Smooth muscle cell (in vitro differentiated cells): ENCODE data around the gene PXK. TPM values are rescaled to one million over a fixed set of nuclear protein-coding genes. Genes with fewer than 3 reads are reported as not detected.

ENCODE experiments used
- DNase-seq: peaks from one replicate; lab custom pipeline; 2025; ENCODE audit not compliant: unreplicated experiment; lab: John Stamatoyannopoulos, UW
- H2AFZ ChIP-seq: fragments of 200-600 bp; sonication (generic); 2 replicates; pipeline ENCODE4 v1.6.0; 2016; ENCODE audit warnings: antibody characterized with exemption, low read depth, mild to moderate bottlenecking
- H3F3A ChIP-seq: fragments of 200-600 bp; sonication (generic); 2 replicates; pipeline ENCODE4 v1.6.0; 2017; ENCODE audit warnings: antibody characterized with exemption, low read depth
- H3K27ac ChIP-seq: fragments of 200-600 bp; sonication (generic); 2 replicates; pipeline ENCODE4 v1.5.1; 2016; ENCODE audit warnings: low read depth, mild to moderate bottlenecking
- H3K27me3 ChIP-seq: fragments of 200-600 bp; sonication (generic); 2 replicates; pipeline ENCODE4 v1.6.1; 2016; ENCODE audit warnings: low read depth, mild to moderate bottlenecking
- H3K36me3 ChIP-seq: fragments of 200-600 bp; sonication (generic); 2 replicates; pipeline ENCODE4 v1.5.1; 2016; ENCODE audit warnings: low read depth
- H3K4me1 ChIP-seq: fragments of 200-600 bp; sonication (generic); 2 replicates; pipeline ENCODE4 v1.5.1; 2016; ENCODE audit warnings: low read depth
- H3K4me2 ChIP-seq: fragments of 200-600 bp; sonication (generic); 2 replicates; pipeline ENCODE4 v1.6.0; 2016; ENCODE audit warnings: mild to moderate bottlenecking
- H3K4me3 ChIP-seq: fragments of 200-600 bp; sonication (generic); 2 replicates; pipeline ENCODE4 v1.5.1; 2016; ENCODE audit warnings: mild to moderate bottlenecking
- H3K79me2 ChIP-seq: fragments of 200-600 bp; sonication (generic); 2 replicates; pipeline ENCODE4 v1.6.0; 2016; ENCODE audit warnings: low read depth, mild to moderate bottlenecking
- H3K9ac ChIP-seq: fragments of 200-600 bp; sonication (generic); 2 replicates; pipeline ENCODE4 v1.6.0; 2016; ENCODE audit warnings: low read depth
- H3K9me3 ChIP-seq: fragments of 200-600 bp; sonication (generic); replicated peaks from 2 replicates; pipeline ENCODE4 v1.5.1; 2016; ENCODE audit warnings: low read depth
- H4K20me1 ChIP-seq: fragments of 200-600 bp; sonication (generic); 2 replicates; pipeline ENCODE4 v1.6.0; 2016; ENCODE audit warnings: low read depth
- CTCF ChIP-seq: fragments of 200-600 bp; sonication (generic); IDR thresholded peaks from 2 replicates; pipeline ENCODE4 v1.5.1; 2017; ENCODE audit warnings: borderline replicate concordance, mild to moderate bottlenecking, antibody characterized with exemption; ENCODE audit not compliant: insufficient read depth, poor library complexity, severe bottlenecking
- WGBS: methylation state at CpG from one replicate; pipeline ENCODE4 v1.1.7; 2016; ENCODE audit warnings: low lambda C conversion rate; 5-methylcytosine and 5-hydroxymethylcytosine counted together
- polyA plus RNA-seq: library from polyadenylated mRNA; unstranded; fragments of >200 nt; fragmentation: Nextera tagmentation; extraction: Ambion mirVana; gene quantifications from 2 replicates; pipeline ENCODE4 v1.2.1, GENCODE V29; 2016
- total RNA-seq: library from RNA; depleted of rRNA; stranded (reverse); fragments of >200 nt; gene quantifications from 2 replicates; pipeline ENCODE4 v1.2.3, GENCODE V29; 2014

Gene PXK
- total and polyA plus RNA-seq, 2 experiments from 2014 or later, result 23.8 to 30.5 TPM

DNA sequence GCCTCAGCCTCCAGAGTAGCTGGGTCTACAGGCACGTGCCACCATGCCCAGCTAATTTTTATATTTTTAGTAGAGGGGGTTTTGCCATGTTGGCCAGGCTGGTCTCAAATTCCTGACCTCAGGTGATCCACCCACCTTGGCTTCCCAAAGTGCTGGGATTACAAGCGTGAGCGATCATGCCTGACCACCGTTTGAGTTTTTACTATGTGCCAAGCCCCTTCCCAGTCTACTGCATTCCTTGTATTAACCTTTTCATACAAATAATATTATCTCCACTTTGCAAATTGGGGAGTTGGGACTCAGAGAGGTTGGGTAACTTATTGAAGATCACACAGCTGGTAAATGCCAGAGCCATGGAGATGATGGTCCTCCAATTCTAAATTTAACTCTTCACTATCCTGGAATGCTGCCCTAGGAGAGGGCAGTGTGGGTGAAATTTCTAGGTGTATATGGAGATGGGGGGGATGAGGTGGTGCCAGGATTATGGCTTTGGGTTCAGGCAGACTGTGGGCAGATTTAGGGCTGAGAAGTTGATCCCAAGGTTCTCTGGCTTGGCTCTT lies 1.0 kb upstream of the PXK start:
- Histone ChIP-seq H3K9me3 (no peaks in the 10 kb centered on the region), H3K79me2 (peaks cover 14% of the 10 kb centered on the region), H3K4me3 (no peak overlapping the region), H3K36me3 (no peaks in the 10 kb centered on the region), H3K27me3 (no peaks in the 10 kb centered on the region), H3K4me2 (no peak overlapping the region), H4K20me1 (peaks cover 3% of the 10 kb centered on the region), H3K27ac (no peak overlapping the region), H3F3A (no peaks in the 10 kb centered on the region), H3K9ac (no peak overlapping the region), H3K4me1 (peaks cover 20% of the 10 kb centered on the region), H2AFZ (no peak overlapping the region)
- 95% methylated on average over 4 of the region's 4 CpGs for WGBS
- no peak for DNase-seq
- no peak for TF ChIP-seq CTCF

GRCh38 chr3:58333206-58334012 lies 717 bp downstream of the PXK start:
- TF ChIP-seq CTCF, result no peak
- peak overlapping the region; percentile 90 for H3K27ac ChIP-seq
- peak; percentile 20 for DNase-seq

GRCh38 chr3:58334013-58334321 lies 1.3 kb downstream of the PXK start:
- Histone ChIP-seq H4K20me1 (peaks cover 3% of the 10 kb centered on the region), H3K27ac (peak overlapping the region; percentile 90), H3K27me3 (no peaks in the 10 kb centered on the region), H3F3A (no peaks in the 10 kb centered on the region), H3K4me3 (peak overlapping the region; percentile 68), H3K79me2 (peaks cover 34% of the 10 kb centered on the region), H3K4me2 (peak overlapping the region; percentile 94), H3K9me3 (no peaks in the 10 kb centered on the region), H3K36me3 (no peaks in the 10 kb centered on the region), H3K4me1 (peaks cover 20% of the 10 kb centered on the region), H3K9ac (peak overlapping the region; percentile 54), H2AFZ (no peak overlapping the region)
- 34% methylated on average over 4 of the region's 4 CpGs for WGBS
- no peak for DNase-seq
- TF ChIP-seq CTCF, result no peak

More at GRCh38 chr3:58333206-58334012, 717 bp downstream of the PXK start:
- Histone ChIP-seq H4K20me1 (peaks cover 3% of the 10 kb centered on the region), H3K4me1 (peaks cover 20% of the 10 kb centered on the region), H3K27me3 (no peaks in the 10 kb centered on the region), H3K4me2 (peak overlapping the region; percentile 94), H2AFZ (no peak overlapping the region), H3K9me3 (no peaks in the 10 kb centered on the region), H3F3A (no peaks in the 10 kb centered on the region), H3K9ac (peak overlapping the region; percentile 54), H3K4me3 (peak overlapping the region; percentile 68), H3K79me2 (peaks cover 29% of the 10 kb centered on the region), H3K36me3 (no peaks in the 10 kb centered on the region)
- under 1% methylated on average over 34 of the region's 37 CpGs for WGBS
